ENCODE measurements around the gene RERE. TPM values are rescaled to one million over a fixed set of nuclear protein-coding genes. Genes with fewer than 3 reads are reported as not detected.
A peak's percentile ranks its signal among the peaks of the same experiment; 100 is the strongest.

RERE gene
- total and polyA plus RNA-seq, 2 donors (not counting 3 experiments of a cell fraction or from before 2014, with no cell fraction given): 14.1 to 113 TPM

GRCh38 chr1:8815582-8816151 lies 1.8 kb downstream of the RERE start:
- dilution Hi-C loops (cut with MboI; ENCODE audit: extremely low pct_ligation_motif_present, low sequenced_read_pairs) (no loop called here), intact Hi-C loops (cut with micrococcal nuclease) (loop anchor here (1.0 to 5.0 kb wide), 4 partner anchors 33 to 245 kb away; partner anchors contain the start of gene ENO1)
- Histone ChIP-seq H3K9ac (replicated peaks; ENCODE audit: extremely low read depth, insufficient read depth, low read length) (peak overlapping the region; percentile 98), H3K9me3 (replicated peaks; ENCODE audit: control insufficient read depth, insufficient read depth, low read length) (no peaks in the 10 kb centered on the region), H3K4me1 (ENCODE audit: control insufficient read depth, extremely low read depth, insufficient read depth, low read length) (peaks cover 49% of the 10 kb centered on the region), H4K20me1 (replicated peaks; ENCODE audit: control insufficient read depth, extremely low read depth, insufficient read depth, low read length) (no peaks in the 10 kb centered on the region), H3K4me2 (ENCODE audit: insufficient read depth, low read length) (peak overlapping the region; percentile 80), H3K27me3 (ENCODE audit: control insufficient read depth in 2 of 2, insufficient read depth in 2 of 2, low read length in 2 of 2) (no peaks in the 10 kb centered on the region), H3K4me3 (replicated peaks in 1 of 3; ENCODE audit: insufficient read depth in 1 of 3, low read depth in 1 of 3, low read length in 3 of 3) (peak overlapping the region; percentile 3 to 91 (median 84)), H3K36me3 (ENCODE audit: control insufficient read depth in 2 of 2, extremely low read depth in 1 of 2, insufficient read depth in 2 of 2, low read length in 2 of 2) (no peaks in the 10 kb centered on the region), H3K9me1 (replicated peaks; ENCODE audit: control insufficient read depth, extremely low read depth, insufficient read depth, low read length) (no peaks in the 10 kb centered on the region), H3K79me2 (ENCODE audit: control insufficient read depth, insufficient read depth, low read length) (peaks cover 48% of the 10 kb centered on the region), H2AFZ (ENCODE audit: low read depth, low read length) (no peak overlapping the region), H3K27ac (ENCODE audit: insufficient read depth, low read depth, low read length) (peak overlapping the region; percentile 92)
- CTCF ChIA-PET: interaction anchor here (0.7 to 2.3 kb wide), 11 partner anchors 12 to 407 kb away, joined by 3 to 33 read pairs (median 3); no protein-coding TSS in a partner anchor
- FAIRE-seq: peak; percentile 8
- POLR2A ChIA-PET: interaction anchor here (1.2 kb wide), 1 partner anchor 33 kb away, joined by 7 read pairs; no protein-coding TSS in a partner anchor
- peak; percentile 65 for DNase-seq (ENCODE audit: low read depth, low spot score)
- BruUV-seq (replicated peaks): no TSS peak
- TF ChIP-seq MYC (IDR thresholded peaks at IDR 0.05; ENCODE audit: low read depth, low read length) (no peak), POLR2A (IDR thresholded peaks at IDR 0.05; ENCODE audit: low read depth, low read length) (no peak), FOS (IDR thresholded peaks at IDR 0.05; ENCODE audit: borderline replicate concordance, insufficient read depth, low read length) (no peak), MAX (IDR thresholded peaks at IDR 0.05; ENCODE audit: insufficient read depth, insufficient read length) (no peak), CTCF (IDR thresholded peaks at IDR 0.05; ENCODE audit: extremely low read depth in 1 of 2, insufficient read depth in 1 of 2, low read depth in 1 of 2, low read length in 2 of 2) (no peak), POLR2AphosphoS5 (IDR thresholded peaks at IDR 0.05; ENCODE audit: insufficient read depth, low read depth, low read length) (no peak), EZH2 (IDR thresholded peaks at IDR 0.05; ENCODE audit: borderline replicate concordance, low read depth, low read length, severe bottlenecking) (no peak), JUN (IDR thresholded peaks at IDR 0.05; ENCODE audit: borderline replicate concordance, insufficient read depth, insufficient read length, low read depth) (no peak)
